ENCODE data around the gene SIK3.

SIK3 gene

DNA sequence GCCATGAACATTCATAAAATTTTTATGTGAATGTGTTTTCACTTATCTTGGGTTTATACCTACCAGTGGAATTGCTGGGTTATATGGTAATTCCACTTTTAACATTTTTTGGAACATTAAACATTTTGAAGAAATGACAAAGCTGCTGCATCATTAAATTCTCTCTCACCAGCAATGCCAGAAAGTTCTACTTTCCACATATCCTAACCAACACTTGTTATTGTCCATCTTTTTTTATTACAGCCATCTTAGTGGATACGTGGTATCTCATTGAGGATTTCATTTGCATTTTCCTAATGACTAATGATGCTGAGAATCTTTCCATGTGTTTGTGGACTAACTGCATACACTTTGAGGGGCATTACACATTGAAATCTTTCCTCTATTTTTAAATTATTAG, 122.6 kb downstream of the SIK3 start:
- DNase-seq (ENCODE audit: low spot score): no peak
- in situ Hi-C loops (cut with MboI; ENCODE audit: low pct_unique_long_range_greater_than_20kb, low sequenced_read_pairs, unreplicated experiment): no loop called here
- no peak for TF ChIP-seq CTCF (IDR thresholded peaks at IDR 0.05; ENCODE audit: extremely low read depth, insufficient read depth, missing control alignments)

- no peak for TF ChIP-seq CTCF (IDR thresholded peaks at IDR 0.05; ENCODE audit: extremely low read depth, insufficient read depth, missing control alignments)
- DNase-seq (ENCODE audit: low spot score): no peak
Observed at GRCh38 chr11:116973270-116973669, 125.0 kb downstream of the SIK3 start.

DNA sequence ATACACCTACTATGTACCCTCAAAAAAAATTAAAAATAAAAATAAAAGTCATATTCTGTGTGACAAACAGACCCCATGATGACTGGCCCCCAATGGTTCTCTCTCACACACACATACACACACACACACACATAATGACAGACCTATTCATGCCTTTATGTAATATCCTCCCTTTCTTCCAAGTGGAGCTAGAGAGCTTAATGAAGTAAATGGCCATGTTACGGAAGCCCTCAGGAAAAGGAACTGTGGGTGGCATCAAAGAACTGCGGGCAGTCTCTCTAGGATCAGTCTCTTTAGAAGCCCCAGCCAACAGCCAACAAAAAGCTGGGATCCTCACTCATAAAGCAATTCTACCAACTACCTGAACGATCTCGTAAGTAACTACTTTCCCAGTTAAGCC, 125.5 kb downstream of the SIK3 start:
- no peak for DNase-seq (ENCODE audit: low spot score)
- TF ChIP-seq CTCF (IDR thresholded peaks at IDR 0.05; ENCODE audit: extremely low read depth, insufficient read depth, missing control alignments): no peak
- in situ Hi-C loops (cut with MboI; ENCODE audit: low pct_unique_long_range_greater_than_20kb, low sequenced_read_pairs, unreplicated experiment): no loop called here

More at GRCh38 chr11:116973270-116973669, 125.0 kb downstream of the SIK3 start:
- in situ Hi-C loops (cut with MboI; ENCODE audit: low pct_unique_long_range_greater_than_20kb, low sequenced_read_pairs, unreplicated experiment): no loop called here

DNA sequence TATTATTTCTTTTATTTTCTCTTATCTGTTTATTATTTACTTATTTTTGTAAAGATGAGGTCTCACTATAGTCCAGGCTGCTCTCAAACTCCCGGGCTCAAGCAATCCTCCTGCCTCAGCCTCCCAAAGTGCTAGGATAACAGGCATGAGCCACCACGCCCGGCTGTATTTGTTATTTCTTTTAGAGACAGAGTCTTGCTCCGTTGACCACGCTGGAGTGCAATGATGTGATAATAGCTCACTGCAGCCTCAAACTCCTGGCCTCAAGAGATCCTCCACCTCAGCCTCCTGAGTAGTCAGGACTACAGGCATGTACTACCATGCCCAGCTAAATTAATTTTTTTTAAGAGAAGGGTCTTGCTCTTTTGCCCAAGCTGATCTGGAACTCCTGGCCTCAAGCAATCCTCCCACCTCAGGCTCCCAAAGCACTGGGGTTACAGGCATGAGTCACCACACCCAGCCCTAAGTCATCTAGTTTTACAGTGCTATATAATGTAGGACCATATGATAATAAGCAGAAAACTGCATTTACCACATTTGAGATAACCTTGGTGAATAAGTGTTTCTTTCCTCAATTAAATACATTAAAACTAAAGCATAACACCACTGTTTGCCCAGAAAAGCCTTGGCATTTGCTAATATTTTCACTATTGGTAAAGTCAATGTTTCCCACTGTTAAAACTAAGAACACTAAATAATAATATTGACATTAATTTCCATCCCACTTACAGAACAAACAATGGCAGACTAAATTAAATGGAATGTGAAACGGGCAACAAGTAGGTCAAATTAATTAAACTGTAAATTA, 127.5 kb downstream of the SIK3 start:
- in situ Hi-C loops (cut with MboI; ENCODE audit: low pct_unique_long_range_greater_than_20kb, low sequenced_read_pairs, unreplicated experiment): no loop called here

GRCh38 chr11:116969694-116970093, 128.5 kb downstream of the SIK3 start:
- DNase-seq (ENCODE audit: low spot score): no peak
- TF ChIP-seq CTCF (IDR thresholded peaks at IDR 0.05; ENCODE audit: extremely low read depth, insufficient read depth, missing control alignments): no peak
- in situ Hi-C loops (cut with MboI; ENCODE audit: low pct_unique_long_range_greater_than_20kb, low sequenced_read_pairs, unreplicated experiment): no loop called here

More for the DNA sequence above, 127.5 kb downstream of the SIK3 start:
- no peak for TF ChIP-seq CTCF (IDR thresholded peaks at IDR 0.05; ENCODE audit: extremely low read depth, insufficient read depth, missing control alignments)
- no peak for DNase-seq (ENCODE audit: low spot score)

- in situ Hi-C loops (cut with MboI; ENCODE audit: low pct_unique_long_range_greater_than_20kb, low sequenced_read_pairs, unreplicated experiment): no loop called here
- TF ChIP-seq CTCF (IDR thresholded peaks at IDR 0.05; ENCODE audit: extremely low read depth, insufficient read depth, missing control alignments): no peak
- no peak for DNase-seq (ENCODE audit: low spot score)
Observed at GRCh38 chr11:116964269-116964668, 134.0 kb downstream of the SIK3 start.

Data from GM13977 (cell line).